SK-N-SH (cell line): Measurements from ENCODE around the gene KDM4C. TPM values are rescaled to one million over a fixed set of nuclear protein-coding genes. Genes with fewer than 3 reads are reported as not detected.

ENCODE experiments used
- CTCF ChIA-PET: fragments of 300-600, 350-600 bp; formaldehyde crosslinking; extraction: SDS; loops from one replicate; lab custom pipeline; 2021; lab: Yijun Ruan, JAX
- POLR2A ChIA-PET: fragments of 350-600 bp; sonication (Branson Sonifier 250); formaldehyde crosslinking; extraction: SDS; loops from one replicate; lab custom pipeline; 2020; ENCODE audit warnings: antibody characterized with exemption, inconsistent platforms; lab: Yijun Ruan, JAX
- DNase-seq: peaks from one replicate; pipeline ENCODE4 v3.0.0; 2012
- H2AFZ ChIP-seq: fragments of 200-600 bp; sonication (generic); 2 replicates; pipeline ENCODE4 v1.8.1; 2016; ENCODE audit warnings: antibody characterized with exemption, mild to moderate bottlenecking, low read depth
- H3F3A ChIP-seq: fragments of 200-600 bp; sonication (generic); replicated peaks from 2 replicates; pipeline ENCODE3; 2016; ENCODE audit warnings: antibody characterized with exemption, mild to moderate bottlenecking; ENCODE audit not compliant: insufficient read depth
- H3K27ac ChIP-seq, 2 experiments: fragments of 200-500 bp in 1 of 2; fragments of 200-600 bp in 1 of 2; sonication (Bioruptor generic) in 1 of 2; sonication (generic), shearing (Covaris generic) in 1 of 2; 2 replicates each; pipeline versions ENCODE4 v1.5.1 to v1.6.1; 2014 to 2016; ENCODE audit warnings: low read depth in 2 of 2, inconsistent platforms in 1 of 2, low read length in 1 of 2, mild to moderate bottlenecking in 1 of 2, mixed read lengths in 1 of 2
- H3K27me3 ChIP-seq: fragments of 200-600 bp; sonication (generic), shearing (Covaris generic); 2 replicates; pipeline ENCODE4 v1.6.1; 2016; ENCODE audit warnings: mixed run types; ENCODE audit not compliant: insufficient read depth
- H3K36me3 ChIP-seq, 2 experiments: fragments of 200-500 bp in 1 of 2; fragments of 200-600 bp in 1 of 2; sonication (Bioruptor generic) in 1 of 2; sonication (generic) in 1 of 2; replicated peaks in 1 of 2; 2 replicates each; pipeline versions ENCODE3 to v1.5.1; 2014 to 2016; ENCODE audit warnings: low read length in 1 of 2, mild to moderate bottlenecking in 1 of 2; ENCODE audit not compliant: insufficient read depth in 2 of 2, control insufficient read depth in 1 of 2
- H3K4me1 ChIP-seq, 2 experiments: fragments of 200-500 bp in 1 of 2; fragments of 200-600 bp in 1 of 2; sonication (Bioruptor generic) in 1 of 2; sonication (generic), shearing (Covaris generic) in 1 of 2; 2 replicates each; pipeline versions ENCODE4 v1.5.1 to v1.6.1; 2014 to 2016; ENCODE audit warnings: low read depth in 1 of 2, low read length in 1 of 2, mixed run types in 1 of 2; ENCODE audit not compliant: insufficient read depth in 2 of 2, control insufficient read depth in 1 of 2
- H3K4me2 ChIP-seq: fragments of 200-600 bp; sonication (generic), shearing (Covaris generic); 2 replicates; pipeline ENCODE4 v1.6.1; 2017; ENCODE audit warnings: mixed run types
- H3K4me3 ChIP-seq, 2 experiments: fragments of 200-500 bp in 1 of 2; fragments of 200-600 bp in 1 of 2; sonication (Bioruptor generic) in 1 of 2; sonication (generic), shearing (Covaris generic) in 1 of 2; 2 replicates each; pipeline versions ENCODE4 v1.5.1 to v1.8.1; 2014 to 2016; ENCODE audit warnings: low read depth in 2 of 2, inconsistent platforms in 1 of 2, low read length in 1 of 2, mild to moderate bottlenecking in 1 of 2, mixed read lengths in 1 of 2, moderate library complexity in 1 of 2
- H3K79me2 ChIP-seq: fragments of 200-600 bp; sonication (generic); 2 replicates; pipeline ENCODE4 v1.8.1; 2017; ENCODE audit warnings: mild to moderate bottlenecking; ENCODE audit not compliant: insufficient read depth
- H3K9ac ChIP-seq: fragments of 200-600 bp; sonication (generic); 2 replicates; pipeline ENCODE4 v1.6.1; 2017; ENCODE audit warnings: mixed run types
- H3K9me2 ChIP-seq: fragments of 200-600 bp; sonication (generic); 2 replicates; pipeline ENCODE4 v1.6.1; 2017; ENCODE audit warnings: mixed run types
- H3K9me3 ChIP-seq: fragments of 200-600 bp; sonication (generic); 2 replicates; pipeline ENCODE4 v1.6.1; 2017; ENCODE audit warnings: mixed run types, mild to moderate bottlenecking, moderate library complexity
- H4K20me1 ChIP-seq: fragments of 200-600 bp; sonication (generic); 2 replicates; pipeline ENCODE4 v1.6.1; 2017; ENCODE audit warnings: mild to moderate bottlenecking, mixed run types; ENCODE audit not compliant: insufficient read depth
- CHD2 ChIP-seq: fragments of 150-350 bp; IDR thresholded peaks from 2 replicates; pipeline ENCODE4 v1.6.1; 2018; ENCODE audit warnings: low read length; ENCODE audit not compliant: partially characterized antibody
- FOXJ3 ChIP-seq: sonication (generic); formaldehyde crosslinking; IDR thresholded peaks from 2 replicates; pipeline ENCODE4 v1.5.1; 2020; ENCODE audit warnings: mild to moderate bottlenecking, missing genetic modification reagents
- JUND ChIP-seq: IDR thresholded peaks from 2 replicates; pipeline ENCODE4 v1.4.0; 2012
- NRF1 ChIP-seq: IDR thresholded peaks from 2 replicates; pipeline ENCODE4 v1.6.1; 2012; ENCODE audit warnings: low read depth, mild to moderate bottlenecking, low read length
- RCOR1 ChIP-seq: fragments of 150-350 bp; IDR thresholded peaks from 2 replicates; pipeline ENCODE4 v1.6.1; 2017; ENCODE audit warnings: antibody characterized with exemption, low read length
- RXRA ChIP-seq: IDR thresholded peaks from 2 replicates; pipeline ENCODE4 v1.4.0; 2012; ENCODE audit warnings: low read depth, mild to moderate bottlenecking, borderline replicate concordance
- SIN3A ChIP-seq: IDR thresholded peaks from 2 replicates; pipeline ENCODE4 v1.6.1; 2012; ENCODE audit warnings: low read depth, mild to moderate bottlenecking, low read length, moderate library complexity, borderline replicate concordance
- TAF1 ChIP-seq: IDR thresholded peaks from 2 replicates; pipeline ENCODE4 v1.6.1; 2012; ENCODE audit warnings: low read depth, mild to moderate bottlenecking, low read length, moderate library complexity, borderline replicate concordance
- TEAD4 ChIP-seq: IDR thresholded peaks from 2 replicates; pipeline ENCODE4 v1.4.0; 2012; ENCODE audit warnings: mild to moderate bottlenecking, borderline replicate concordance; ENCODE audit not compliant: insufficient read depth
- YY1 ChIP-seq: IDR thresholded peaks from 2 replicates; pipeline ENCODE4 v1.4.0; 2012; ENCODE audit warnings: low read depth, mild to moderate bottlenecking
- WGBS: methylation state at CpG from one replicate; pipeline ENCODE4 v1.1.6; 2017; ENCODE audit warnings: low lambda C conversion rate; 5-methylcytosine and 5-hydroxymethylcytosine counted together
- polyA plus RNA-seq, 3 experiments: library from polyadenylated mRNA; depleted of rRNA; stranded (reverse); fragments of >200 nt; gene quantifications; 2 replicates each; pipeline ENCODE4 v1.2.3, GENCODE V29; 2012
- TF ChIP-seq, protein P1 (sequence below): IDR thresholded peaks from 2 replicates; pipeline ENCODE4 v1.6.1; 2012; ENCODE audit warnings: mild to moderate bottlenecking, low read depth, low read length, moderate library complexity
- TF ChIP-seq, protein P2 (sequence below): IDR thresholded peaks from 2 replicates; pipeline ENCODE4 v1.4.0; 2012; ENCODE audit warnings: low read depth, borderline replicate concordance
- TF ChIP-seq, protein P3 (sequence below): IDR thresholded peaks from 2 replicates; pipeline ENCODE4 v1.4.0; 2012; ENCODE audit warnings: low read depth, borderline replicate concordance

The KDM4C gene
- polyA plus RNA-seq, 1 of the 3 experiments (the other 2 are of a cell fraction), result 9.4 TPM

DNA sequence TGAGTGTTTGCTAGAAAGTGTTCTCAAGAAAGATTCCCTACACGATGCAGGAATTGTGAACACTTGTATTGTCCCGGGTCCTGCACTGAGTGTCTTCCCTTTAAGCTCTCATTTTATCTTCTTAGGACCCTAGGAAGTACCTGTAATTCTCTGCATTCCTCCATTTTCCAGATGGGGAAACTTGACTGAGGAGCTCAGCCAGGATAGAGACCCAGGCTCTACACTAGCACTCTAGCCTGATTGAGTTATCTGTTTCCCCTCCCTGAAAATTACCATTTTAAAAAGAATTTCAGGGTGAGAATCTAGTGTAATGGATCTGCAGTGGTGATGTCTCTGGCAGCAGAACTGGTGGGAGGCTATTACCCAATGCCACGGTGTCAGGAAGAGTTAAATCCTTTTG, 453.9 kb downstream of the KDM4C start:
- TF ChIP-seq, protein P1, sequence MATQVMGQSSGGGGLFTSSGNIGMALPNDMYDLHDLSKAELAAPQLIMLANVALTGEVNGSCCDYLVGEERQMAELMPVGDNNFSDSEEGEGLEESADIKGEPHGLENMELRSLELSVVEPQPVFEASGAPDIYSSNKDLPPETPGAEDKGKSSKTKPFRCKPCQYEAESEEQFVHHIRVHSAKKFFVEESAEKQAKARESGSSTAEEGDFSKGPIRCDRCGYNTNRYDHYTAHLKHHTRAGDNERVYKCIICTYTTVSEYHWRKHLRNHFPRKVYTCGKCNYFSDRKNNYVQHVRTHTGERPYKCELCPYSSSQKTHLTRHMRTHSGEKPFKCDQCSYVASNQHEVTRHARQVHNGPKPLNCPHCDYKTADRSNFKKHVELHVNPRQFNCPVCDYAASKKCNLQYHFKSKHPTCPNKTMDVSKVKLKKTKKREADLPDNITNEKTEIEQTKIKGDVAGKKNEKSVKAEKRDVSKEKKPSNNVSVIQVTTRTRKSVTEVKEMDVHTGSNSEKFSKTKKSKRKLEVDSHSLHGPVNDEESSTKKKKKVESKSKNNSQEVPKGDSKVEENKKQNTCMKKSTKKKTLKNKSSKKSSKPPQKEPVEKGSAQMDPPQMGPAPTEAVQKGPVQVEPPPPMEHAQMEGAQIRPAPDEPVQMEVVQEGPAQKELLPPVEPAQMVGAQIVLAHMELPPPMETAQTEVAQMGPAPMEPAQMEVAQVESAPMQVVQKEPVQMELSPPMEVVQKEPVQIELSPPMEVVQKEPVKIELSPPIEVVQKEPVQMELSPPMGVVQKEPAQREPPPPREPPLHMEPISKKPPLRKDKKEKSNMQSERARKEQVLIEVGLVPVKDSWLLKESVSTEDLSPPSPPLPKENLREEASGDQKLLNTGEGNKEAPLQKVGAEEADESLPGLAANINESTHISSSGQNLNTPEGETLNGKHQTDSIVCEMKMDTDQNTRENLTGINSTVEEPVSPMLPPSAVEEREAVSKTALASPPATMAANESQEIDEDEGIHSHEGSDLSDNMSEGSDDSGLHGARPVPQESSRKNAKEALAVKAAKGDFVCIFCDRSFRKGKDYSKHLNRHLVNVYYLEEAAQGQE, result no peak
- TF ChIP-seq TAF1 (no peak), RXRA (no peak), FOXJ3 (CRISPR knock-in tag) (no peak), CHD2 (no peak), TEAD4 (no peak), NRF1 (no peak), SIN3A (no peak), RCOR1 (no peak), YY1 (no peak), JUND (no peak)
- TF ChIP-seq, protein P2, sequence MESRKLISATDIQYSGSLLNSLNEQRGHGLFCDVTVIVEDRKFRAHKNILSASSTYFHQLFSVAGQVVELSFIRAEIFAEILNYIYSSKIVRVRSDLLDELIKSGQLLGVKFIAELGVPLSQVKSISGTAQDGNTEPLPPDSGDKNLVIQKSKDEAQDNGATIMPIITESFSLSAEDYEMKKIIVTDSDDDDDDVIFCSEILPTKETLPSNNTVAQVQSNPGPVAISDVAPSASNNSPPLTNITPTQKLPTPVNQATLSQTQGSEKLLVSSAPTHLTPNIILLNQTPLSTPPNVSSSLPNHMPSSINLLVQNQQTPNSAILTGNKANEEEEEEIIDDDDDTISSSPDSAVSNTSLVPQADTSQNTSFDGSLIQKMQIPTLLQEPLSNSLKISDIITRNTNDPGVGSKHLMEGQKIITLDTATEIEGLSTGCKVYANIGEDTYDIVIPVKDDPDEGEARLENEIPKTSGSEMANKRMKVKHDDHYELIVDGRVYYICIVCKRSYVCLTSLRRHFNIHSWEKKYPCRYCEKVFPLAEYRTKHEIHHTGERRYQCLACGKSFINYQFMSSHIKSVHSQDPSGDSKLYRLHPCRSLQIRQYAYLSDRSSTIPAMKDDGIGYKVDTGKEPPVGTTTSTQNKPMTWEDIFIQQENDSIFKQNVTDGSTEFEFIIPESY, result no peak
- TF ChIP-seq, protein P3, sequence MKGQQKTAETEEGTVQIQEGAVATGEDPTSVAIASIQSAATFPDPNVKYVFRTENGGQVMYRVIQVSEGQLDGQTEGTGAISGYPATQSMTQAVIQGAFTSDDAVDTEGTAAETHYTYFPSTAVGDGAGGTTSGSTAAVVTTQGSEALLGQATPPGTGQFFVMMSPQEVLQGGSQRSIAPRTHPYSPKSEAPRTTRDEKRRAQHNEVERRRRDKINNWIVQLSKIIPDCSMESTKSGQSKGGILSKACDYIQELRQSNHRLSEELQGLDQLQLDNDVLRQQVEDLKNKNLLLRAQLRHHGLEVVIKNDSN, result no peak

More for the DNA sequence above, 453.9 kb downstream of the KDM4C start:
- H3K36me3 ChIP-seq, result no peaks in the 10 kb centered on the region
- no peaks in the 10 kb centered on the region for H3K27me3 ChIP-seq
- H4K20me1 ChIP-seq, result no peaks in the 10 kb centered on the region
- H3K27ac ChIP-seq, result no peak overlapping the region
- H3K9me3 ChIP-seq, result no peaks in the 10 kb centered on the region
- no peak for DNase-seq
- WGBS, result 64% methylated on average over 3 of the region's 3 CpGs
- CTCF ChIA-PET, result no interaction called here
- H3K9me2 ChIP-seq, result no peaks in the 10 kb centered on the region
- no peak overlapping the region for H3K4me2 ChIP-seq
- H3K4me1 ChIP-seq, result no peaks in the 10 kb centered on the region
- H3K79me2 ChIP-seq, result no peaks in the 10 kb centered on the region
- H3K9ac ChIP-seq, result no peak overlapping the region
- no peak overlapping the region for H3K4me3 ChIP-seq
- no peak overlapping the region for H2AFZ ChIP-seq
- H3F3A ChIP-seq, result no peaks in the 10 kb centered on the region
- POLR2A ChIA-PET, result no interaction called here
